ENCODE measurements around the gene PDE1A. TPM values are rescaled to one million over a fixed set of nuclear protein-coding genes. Genes with fewer than 3 reads are reported as not detected.

The PDE1A gene
- total RNA-seq, 1 donor from 2014 or later: 11.4 TPM

DNA sequence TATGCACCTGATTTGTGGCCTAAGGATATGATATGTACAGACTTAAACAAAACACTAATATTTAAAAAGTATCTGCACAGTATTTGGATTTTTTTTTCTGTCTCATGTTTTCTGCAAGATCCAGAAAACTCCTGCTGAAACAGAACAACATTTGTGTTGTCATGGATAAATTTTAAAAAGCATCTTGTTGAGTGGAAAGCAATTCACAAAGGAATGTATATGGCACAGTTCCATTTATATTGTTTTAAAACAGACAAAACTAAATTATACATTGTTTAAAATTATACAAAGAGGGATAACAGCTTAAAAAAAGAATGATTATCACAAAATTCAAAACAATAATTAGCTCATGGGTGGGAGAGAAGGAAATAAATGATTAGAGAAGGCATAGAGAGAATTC lies 247.7 kb downstream of the PDE1A start:
- ATAC-seq (ENCODE audit: poor library complexity): no peak
- intact Hi-C loops (cut with DNase I): no loop called here
- no peak for DNase-seq

DNA sequence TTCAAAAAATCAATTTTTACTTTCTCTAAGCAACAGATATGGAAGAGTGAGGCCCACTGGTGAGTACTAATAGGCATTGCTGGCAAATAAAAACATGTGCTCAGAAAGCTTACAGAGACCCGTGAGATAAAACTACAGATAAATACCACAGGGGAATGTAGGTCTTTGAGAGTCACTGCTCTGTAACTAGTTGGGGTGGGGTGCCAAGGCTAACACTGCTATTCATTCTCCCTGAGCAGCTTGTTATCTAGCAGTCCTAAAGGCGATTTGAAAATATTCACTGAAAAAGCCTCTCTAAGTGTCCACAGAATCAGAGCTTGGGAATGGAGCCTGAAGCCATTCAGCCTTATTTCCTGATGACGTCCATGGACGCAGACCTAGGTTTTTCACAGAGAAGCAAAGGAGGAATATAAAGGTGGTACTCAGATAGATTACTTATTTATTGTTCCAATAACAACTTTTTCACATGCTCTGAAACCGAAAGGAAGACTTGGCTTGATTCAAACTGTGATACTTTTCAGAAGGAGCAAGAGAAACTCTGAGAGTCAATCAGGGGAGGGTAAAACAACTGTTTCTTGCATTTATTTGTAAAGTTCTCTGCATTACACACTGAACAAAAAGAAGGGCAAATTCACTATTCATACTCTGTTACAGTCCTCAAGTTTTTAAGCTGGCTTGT lies 252.8 kb downstream of the PDE1A start:
- ATAC-seq (ENCODE audit: poor library complexity) (no peak), DNase-seq (no peak)
- intact Hi-C loops (cut with DNase I): no loop called here

DNA sequence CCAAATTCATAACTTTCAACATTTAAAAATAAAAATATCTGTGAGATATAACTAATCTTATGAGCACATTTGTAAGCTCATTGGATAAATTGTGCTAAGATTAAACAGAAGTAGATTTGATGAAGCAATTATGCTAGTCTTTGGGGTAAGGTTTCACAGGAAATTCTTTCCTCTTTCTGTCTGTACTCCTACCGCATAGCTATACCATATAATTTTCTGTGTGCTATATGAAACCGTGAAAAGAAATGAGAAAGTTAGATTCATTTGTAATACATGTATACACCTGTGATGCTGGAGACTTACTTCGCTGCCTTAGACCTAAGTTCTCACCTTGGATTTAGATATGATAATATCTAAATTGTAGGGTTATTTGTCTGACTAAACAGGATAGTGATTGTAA lies 256.5 kb downstream of the PDE1A start:
- no peak for ATAC-seq (ENCODE audit: poor library complexity)
- DNase-seq: no peak
- intact Hi-C loops (cut with DNase I): no loop called here

DNA sequence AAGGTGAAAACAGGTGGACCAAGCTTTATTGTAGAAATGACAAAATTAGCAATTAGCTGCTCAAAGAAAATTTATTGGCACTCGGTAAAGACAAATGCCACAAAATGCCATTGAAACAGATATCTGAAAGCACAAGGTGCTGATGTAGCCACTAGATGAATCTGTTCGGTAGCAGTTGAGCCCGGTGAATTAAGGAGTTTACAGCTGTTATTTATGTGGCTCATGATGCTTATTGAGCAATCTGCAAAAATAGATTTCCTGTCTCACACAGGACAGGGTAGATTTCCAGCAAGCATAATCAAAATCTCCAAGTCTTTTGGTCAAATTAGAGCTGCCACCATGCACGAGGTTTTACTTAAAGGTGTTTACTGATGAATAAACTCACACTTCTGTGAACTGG lies 259.0 kb downstream of the PDE1A start:
- intact Hi-C loops (cut with DNase I): no loop called here

DNA sequence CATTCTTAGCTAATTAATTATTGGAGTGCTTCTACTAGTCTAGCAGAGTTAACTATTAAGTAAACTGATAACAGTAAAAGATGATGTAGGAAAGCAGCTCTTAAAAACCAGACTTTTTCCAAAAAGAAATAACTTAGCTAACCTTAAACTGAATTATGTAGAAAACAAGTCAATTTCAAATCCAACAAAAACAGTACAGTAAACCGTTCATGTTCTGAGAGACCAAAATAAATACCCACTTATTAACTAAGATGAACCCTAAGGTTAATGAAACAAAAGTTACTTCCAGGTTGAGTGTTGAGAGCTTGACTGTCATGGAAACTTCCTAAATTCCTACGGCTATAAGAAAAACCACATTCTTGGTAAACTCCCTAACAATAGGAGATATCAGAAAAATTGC lies 260.0 kb downstream of the PDE1A start:
- ATAC-seq (ENCODE audit: poor library complexity): no peak

More for the DNA sequence above, 259.0 kb downstream of the PDE1A start:
- DNase-seq: no peak
- no peak for ATAC-seq (ENCODE audit: poor library complexity)

DNA sequence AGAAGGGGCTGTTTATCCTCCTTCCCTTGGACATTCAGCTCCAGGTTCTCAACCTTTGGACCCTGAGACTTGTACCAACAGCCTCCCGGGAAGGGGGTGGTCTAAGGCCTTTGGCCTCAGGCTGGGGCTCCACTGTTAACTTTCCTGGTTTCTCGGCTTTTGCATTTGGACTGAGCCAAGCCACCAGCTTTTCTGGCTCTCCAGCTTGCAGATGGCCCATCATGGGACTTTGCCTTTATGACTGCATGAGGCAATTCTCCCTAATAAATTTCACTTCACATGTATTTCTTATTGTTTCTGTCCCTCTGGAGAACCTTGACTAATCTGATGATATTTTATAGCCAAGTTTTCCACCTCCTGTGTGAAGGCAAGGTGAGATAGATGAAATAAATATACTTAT lies 260.4 kb downstream of the PDE1A start:
- intact Hi-C loops (cut with DNase I): no loop called here
- ATAC-seq (ENCODE audit: poor library complexity): no peak
- no peak for DNase-seq

More for the DNA sequence above, 260.0 kb downstream of the PDE1A start:
- no peak for DNase-seq
- intact Hi-C loops (cut with DNase I): no loop called here

DNA sequence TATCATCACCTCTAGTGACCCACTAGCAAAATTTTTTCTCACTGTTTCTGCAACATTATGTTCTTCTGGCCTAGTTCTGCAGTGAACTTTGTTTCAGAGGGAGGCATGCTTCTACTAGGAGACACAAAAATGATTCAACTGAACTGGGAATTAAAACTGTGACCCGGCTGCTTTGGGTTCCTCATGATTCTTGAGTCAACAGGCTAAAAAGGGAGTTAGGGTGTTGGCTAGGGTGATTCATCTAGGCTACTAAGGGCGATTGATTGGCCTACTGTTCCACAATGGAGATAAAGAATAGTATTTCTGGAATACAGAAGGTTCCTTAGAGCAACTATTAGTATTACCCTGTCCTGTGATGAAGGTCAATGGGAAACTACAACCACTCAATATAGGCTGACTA lies 261.6 kb downstream of the PDE1A start:
- ATAC-seq (ENCODE audit: poor library complexity) (no peak), DNase-seq (no peak)
- intact Hi-C loops (cut with DNase I): no loop called here

DNA sequence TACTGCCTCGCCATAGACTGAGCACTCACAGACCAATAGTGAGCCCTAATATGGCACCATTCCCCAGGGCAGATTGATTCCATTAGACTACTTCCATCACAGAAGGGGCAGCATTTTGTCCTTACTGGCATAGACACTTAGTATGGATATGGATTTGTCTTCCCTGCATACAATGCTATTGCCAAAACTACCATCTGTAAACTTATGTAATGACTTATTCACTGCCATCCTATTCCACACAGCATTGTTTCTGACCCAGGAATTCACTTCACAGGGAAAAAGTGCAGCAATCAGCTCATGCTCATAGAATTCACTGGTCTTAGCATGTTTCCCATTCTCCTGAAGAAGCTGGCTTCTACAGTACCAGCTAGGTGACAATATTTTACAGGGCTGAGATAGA lies 262.1 kb downstream of the PDE1A start:
- intact Hi-C loops (cut with DNase I): no loop called here
- ATAC-seq (ENCODE audit: poor library complexity): no peak
- DNase-seq: no peak

DNA sequence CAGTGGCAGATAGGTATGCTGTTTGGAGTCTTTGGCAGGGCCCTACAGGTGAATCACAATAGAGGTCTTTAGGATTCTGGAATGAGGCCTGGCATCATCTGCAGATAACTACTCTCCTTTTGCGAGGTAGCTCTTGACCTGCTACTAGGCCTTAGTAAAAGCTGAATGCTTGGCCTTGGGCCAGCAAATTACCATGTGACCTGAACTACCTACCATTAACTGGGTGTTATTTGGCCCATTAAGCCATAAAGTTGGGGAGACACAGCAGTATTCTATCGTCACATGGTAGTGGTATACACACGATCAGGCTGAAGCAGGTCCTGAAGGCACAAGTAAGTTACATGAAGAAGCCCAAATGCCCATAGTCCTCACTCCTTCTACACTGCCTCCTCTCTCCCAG lies 263.0 kb downstream of the PDE1A start:
- no peak for DNase-seq
- ATAC-seq (ENCODE audit: poor library complexity): no peak
- intact Hi-C loops (cut with DNase I): no loop called here

DNA sequence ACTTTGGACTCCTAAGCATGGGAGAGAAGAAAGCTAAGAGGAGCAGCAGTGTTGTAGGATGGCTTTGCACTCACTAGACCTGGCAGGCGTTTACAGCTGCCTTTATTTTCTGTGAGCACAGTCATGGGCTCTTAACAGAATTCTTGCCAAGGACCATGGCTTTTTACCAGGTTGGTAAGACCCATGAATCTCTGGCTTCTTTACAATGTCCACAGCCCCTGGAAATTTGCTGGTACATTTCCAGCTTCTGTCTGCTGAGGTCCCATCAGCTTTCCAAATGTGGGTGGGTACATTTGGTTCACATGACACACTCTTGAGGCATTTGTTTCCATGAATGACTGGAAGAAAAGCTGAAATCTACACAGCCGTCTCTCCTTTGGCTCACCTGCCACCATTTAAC lies 278.5 kb downstream of the PDE1A start:
- ATAC-seq (ENCODE audit: poor library complexity) (peak; percentile 8), DNase-seq (no peak)
- intact Hi-C loops (cut with DNase I): no loop called here

DNA sequence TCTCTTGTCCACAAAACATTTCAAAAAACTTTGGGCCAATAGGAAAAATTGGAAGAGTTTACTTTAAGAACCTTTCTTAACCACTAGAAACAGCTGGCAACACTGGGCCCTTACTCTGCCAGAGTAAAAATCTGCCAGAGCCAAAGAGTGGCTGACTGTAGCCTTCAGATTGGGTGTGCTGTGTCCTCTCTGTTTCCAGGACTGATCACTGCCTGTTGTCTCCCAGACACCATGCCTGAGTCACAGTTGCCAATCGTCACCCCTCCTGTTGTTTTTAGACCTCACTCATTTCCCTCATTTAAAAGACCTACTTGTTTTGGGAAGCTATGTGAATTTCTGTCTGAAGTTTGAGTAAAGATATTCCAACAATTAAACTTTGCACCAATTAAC lies 282.1 kb downstream of the PDE1A start:
- ATAC-seq (ENCODE audit: poor library complexity) (peak; percentile 94), DNase-seq (peak; percentile 62)

DNA sequence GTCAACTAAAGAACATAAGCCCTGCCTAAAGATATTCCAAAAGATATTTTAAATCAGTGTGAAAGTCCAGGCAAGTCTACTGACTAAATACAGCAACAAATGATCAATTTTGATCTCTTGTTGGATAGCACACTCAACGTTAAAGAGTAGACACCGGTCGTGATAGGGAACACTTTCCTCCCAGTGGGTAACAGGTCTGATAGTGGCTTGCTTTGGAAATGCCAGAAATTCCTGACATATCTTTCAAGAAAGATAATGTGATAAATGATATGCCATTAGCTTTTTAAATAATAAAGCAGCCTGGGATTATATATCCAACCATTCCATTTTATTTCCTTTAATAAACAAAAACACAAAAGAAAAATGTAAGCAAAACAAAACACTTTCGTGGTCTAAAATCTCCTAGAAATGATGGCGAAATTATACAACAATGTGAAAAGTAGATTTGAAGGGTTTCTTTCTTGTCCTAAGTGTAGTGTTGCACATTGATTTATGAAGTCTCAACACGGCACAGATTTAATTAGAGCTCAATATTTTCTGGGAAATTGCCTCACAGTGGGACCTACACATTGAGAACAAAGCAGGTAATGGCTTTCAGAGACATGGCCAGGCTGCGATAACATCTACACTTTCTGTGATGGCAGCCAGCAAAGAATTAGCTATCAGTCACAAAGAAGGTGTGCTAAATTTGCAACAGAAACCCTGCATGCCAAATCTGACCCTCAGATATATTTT lies 282.6 kb downstream of the PDE1A start:
- intact Hi-C loops (cut with DNase I): no loop called here
- DNase-seq: no peak
- peak; percentile 9 for ATAC-seq (ENCODE audit: poor library complexity)

More for the DNA sequence above, 282.1 kb downstream of the PDE1A start:
- intact Hi-C loops (cut with DNase I): no loop called here

DNA sequence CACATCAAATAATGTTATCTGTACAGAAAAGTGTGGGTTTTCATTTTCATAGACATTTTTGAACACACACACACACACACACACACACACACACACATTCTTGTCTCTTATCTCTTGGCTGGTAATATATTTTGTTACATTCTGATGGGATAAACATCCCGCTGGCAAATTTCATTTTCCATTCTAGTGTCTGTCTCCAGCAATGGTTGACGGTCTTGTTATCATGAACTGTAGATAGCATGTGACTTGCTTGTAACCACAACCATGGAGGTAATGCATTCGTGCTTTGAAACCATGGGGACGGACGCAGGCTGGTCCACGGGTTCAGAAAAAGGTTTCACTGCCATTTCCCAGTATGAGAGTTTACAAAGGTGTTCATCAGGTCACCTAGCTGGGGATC lies 284.8 kb downstream of the PDE1A start:
- ATAC-seq (ENCODE audit: poor library complexity) (no peak), DNase-seq (no peak)
- intact Hi-C loops (cut with DNase I): no loop called here

DNA sequence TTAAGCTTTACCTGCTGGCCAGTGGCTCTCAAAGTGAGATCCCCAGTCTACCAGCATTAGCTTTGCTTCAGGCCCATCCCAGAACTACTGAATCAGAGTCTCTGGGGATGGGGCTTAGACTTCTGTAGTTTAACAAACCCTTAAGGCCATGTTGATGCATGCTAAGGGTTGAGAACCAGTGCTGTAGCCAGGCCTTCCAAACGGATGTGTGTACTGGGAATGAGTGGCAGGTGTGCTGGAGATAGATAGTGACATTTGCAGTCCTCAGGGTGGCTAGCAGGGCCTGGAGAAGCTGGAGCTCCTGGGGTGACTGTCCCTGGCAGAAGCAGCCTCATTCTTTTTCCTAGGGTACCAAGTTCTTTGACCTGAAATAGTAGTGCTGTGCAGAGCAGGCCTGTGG lies 292.6 kb downstream of the PDE1A start:
- ATAC-seq (ENCODE audit: poor library complexity) (no peak), DNase-seq (no peak)
- intact Hi-C loops (cut with DNase I): no loop called here

DNA sequence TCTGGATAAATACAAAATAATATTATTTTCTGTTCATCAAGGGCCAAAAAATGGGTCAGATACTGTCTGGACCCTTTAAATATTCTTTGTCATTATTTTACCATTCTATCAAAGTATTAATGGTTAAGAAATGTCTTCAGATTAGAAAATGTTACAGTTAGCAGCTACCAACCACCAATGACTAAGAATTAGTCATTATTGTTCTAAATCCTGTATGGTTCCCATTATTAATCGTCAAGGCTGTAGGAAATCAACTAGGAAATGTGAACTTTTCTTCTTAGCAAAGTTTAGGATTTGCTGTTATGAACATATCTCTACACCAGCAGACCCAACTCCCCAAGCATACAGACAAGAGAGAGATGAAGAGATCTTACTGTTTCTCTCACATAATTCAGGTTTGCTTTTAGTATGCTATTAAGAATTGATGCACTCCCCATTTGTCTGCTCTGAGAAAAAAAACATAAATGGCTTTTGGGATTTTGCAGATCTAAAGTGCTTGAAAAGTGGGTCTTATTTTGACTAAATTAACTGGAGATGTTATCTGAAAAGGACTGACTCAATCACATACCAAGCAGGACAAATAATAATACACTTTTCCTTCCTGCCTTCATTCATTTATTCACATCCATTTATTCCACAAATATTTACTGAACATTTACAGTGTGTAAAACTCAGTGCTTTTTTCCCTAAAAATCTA lies 293.5 kb downstream of the PDE1A start:
- DNase-seq (no peak), ATAC-seq (ENCODE audit: poor library complexity) (no peak)
- intact Hi-C loops (cut with DNase I): no loop called here

DNA sequence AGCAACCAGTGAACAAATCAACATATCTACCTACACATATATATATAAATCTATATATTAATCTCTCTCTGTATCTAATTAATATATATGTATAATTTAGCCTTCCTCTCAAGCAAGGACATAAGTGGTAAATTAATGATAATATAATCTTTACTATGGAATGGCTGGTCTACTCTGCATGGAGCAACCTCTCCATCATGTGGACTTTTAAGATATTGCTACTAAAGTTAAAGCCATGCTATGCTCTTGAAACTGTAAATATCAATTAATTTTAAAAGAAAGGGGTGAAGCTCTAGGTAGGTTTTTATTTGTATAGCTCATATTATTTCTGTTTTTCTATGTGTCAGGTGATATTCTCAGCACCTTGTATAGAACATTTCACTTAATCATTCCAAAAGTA lies 294.2 kb downstream of the PDE1A start:
- intact Hi-C loops (cut with DNase I): no loop called here
- ATAC-seq (ENCODE audit: poor library complexity) (no peak), DNase-seq (no peak)

DNA sequence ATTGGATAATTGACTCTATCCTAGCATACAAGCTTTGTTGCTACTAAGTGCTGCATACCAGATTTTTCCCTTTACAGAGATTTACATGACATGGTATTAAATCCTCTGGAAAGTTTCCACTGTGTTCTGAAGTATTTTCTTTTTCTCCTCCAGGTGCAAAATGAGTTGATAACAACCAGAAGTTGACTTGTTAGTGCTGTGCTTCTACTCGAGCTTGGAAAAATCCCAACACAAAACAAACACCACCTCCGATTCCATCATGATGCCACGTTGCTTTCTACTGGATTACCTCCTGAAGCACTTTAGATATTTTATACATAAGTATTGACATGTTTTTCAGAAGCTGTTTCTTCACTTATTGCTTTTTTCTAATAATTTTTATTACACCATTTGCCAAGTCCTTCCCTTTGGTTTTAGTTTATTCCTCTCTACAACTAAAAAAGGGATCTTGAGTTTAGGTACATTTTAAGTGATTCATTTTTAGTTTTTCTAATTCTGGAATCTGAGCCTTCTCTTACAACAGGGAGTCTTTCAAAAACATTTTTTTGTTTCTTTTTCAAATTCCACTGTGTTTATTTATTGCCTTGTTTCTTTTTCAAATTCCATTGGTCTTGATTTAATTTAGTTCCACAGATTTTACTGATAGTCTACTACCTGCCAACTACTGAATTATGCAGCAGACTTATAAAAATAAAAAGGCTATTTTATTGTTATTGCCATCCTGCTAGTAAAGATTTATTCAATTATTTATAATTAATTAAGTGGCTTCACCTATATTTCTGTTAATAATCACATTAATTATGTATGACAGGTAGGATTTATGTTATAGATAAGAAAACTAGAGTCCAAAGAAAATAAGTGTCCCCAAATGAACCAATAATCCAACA lies 297.8 kb downstream of the PDE1A start:
- ATAC-seq (ENCODE audit: poor library complexity) (no peak), DNase-seq (no peak)
- intact Hi-C loops (cut with DNase I): no loop called here

DNA sequence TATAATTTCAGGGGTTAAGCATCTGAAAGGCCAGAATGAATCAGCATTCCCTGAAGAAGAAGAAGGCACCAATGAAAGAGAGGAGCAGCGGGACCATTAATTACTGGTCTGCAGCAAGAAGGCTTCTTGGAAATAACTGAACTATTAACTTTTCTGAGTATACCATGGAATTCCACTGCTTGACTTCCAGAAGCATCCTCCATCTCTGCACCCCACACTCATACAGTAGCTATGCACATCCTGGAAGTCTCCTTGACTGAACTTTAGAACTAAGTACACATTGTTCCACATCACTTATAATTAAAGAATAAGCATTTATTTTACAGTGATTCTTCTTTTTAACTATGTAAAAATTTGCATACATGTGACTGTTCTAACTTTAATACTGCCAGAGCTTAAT lies 309.6 kb downstream of the PDE1A start:
- intact Hi-C loops (cut with DNase I): no loop called here
- no peak for ATAC-seq (ENCODE audit: poor library complexity)
- no peak for DNase-seq

DNA sequence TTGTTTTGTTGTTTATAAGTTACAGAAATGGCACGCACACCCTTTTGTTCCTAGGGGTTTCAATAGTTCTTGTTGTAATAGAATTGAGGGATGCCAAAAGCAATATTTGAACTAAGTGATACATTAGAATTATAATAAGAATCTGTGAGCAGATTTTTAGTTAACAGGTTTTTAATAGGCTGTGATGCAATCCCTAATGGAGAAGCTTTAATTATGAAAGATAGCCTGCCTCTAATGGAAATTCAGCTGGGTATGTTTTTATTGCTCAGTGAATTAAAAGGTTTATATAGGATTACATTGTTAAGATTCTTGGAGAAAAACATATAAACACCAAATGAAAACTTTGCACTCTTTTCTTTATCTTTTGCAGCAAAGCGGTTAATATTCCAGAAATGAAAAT lies 310.1 kb downstream of the PDE1A start:
- DNase-seq (no peak), ATAC-seq (ENCODE audit: poor library complexity) (no peak)
- intact Hi-C loops (cut with DNase I): no loop called here

Measured in Right ventricle myocardium superior (tissue), 1 donor.